NCI-H2107 (cell line): ENCODE data around the gene PUDP.
"Not testable (repeated sequence)": the region's sequence is repeated elsewhere in the genome, so short reads cannot be mapped to it uniquely, and the experiment has no call there.

Experiments
- DNase-seq: peaks from one replicate; lab custom pipeline; 2025; lab: John Stamatoyannopoulos, UW

PUDP gene

GRCh38 chrX:7074148-7074907, 73.6 kb downstream of the PUDP start:
- no peak for DNase-seq

- no peak for DNase-seq
Measured at GRCh38 chrX:7073336-7073735, 74.6 kb downstream of the PUDP start.

- no peak for DNase-seq
Measured at GRCh38 chrX:7072856-7073255, 75.1 kb downstream of the PUDP start.

- DNase-seq = no peak
Measured at GRCh38 chrX:7071390-7071789, 76.6 kb downstream of the PUDP start.

GRCh38 chrX:7069556-7069955, 78.4 kb downstream of the PUDP start:
- DNase-seq = no peak

- no peak for DNase-seq
Measured at GRCh38 chrX:7068939-7069367, 79.0 kb downstream of the PUDP start.

GRCh38 chrX:7067256-7067655, 80.7 kb downstream of the PUDP start:
- no peak for DNase-seq

- DNase-seq = no peak
Measured at GRCh38 chrX:7065473-7065872, 82.5 kb downstream of the PUDP start.

- DNase-seq = no peak
Measured at GRCh38 chrX:7062903-7063302, 85.0 kb downstream of the PUDP start.

- no peak for DNase-seq
Measured at GRCh38 chrX:7062276-7062675, 85.7 kb downstream of the PUDP start.

- no peak for DNase-seq
Measured at GRCh38 chrX:7061429-7061828, 86.5 kb downstream of the PUDP start.

- no peak for DNase-seq
Measured at GRCh38 chrX:7060444-7060843, 87.5 kb downstream of the PUDP start.

GRCh38 chrX:7059859-7060258, 88.1 kb downstream of the PUDP start:
- no peak for DNase-seq

- DNase-seq = no peak
Measured at GRCh38 chrX:7059214-7059838, 88.6 kb downstream of the PUDP start.

- no peak for DNase-seq
Measured at GRCh38 chrX:7055386-7056137, 92.4 kb downstream of the PUDP start.

- no peak for DNase-seq
Measured at GRCh38 chrX:7054219-7055216, 93.4 kb downstream of the PUDP start.

GRCh38 chrX:7052541-7052940, 95.4 kb downstream of the PUDP start:
- no peak for DNase-seq

GRCh38 chrX:7050271-7050670, 97.7 kb downstream of the PUDP start:
- DNase-seq = no peak

GRCh38 chrX:7047951-7048350, 100.0 kb downstream of the PUDP start:
- no peak for DNase-seq

- DNase-seq = no peak
Measured at GRCh38 chrX:7045238-7045955, 102.6 kb downstream of the PUDP start.

- not testable (repeated sequence) for DNase-seq
Measured at GRCh38 chrX:7043796-7044433, 104.0 kb downstream of the PUDP start.
